Heart right ventricle (tissue), 16 donors: Measurements from ENCODE around the gene AVPR2. TPM values are rescaled to one million over a fixed set of nuclear protein-coding genes. Genes with fewer than 3 reads are reported as not detected.
A peak's percentile ranks its signal among the peaks of the same experiment; 100 is the strongest.

Experiments used
- ATAC-seq, 8 donors: fragments of 200-7000 bp; cut with Tn5 transposase; one replicate each; pipeline ENCODE4 v1.9.1; 2020; ENCODE audit warnings: mild to moderate bottlenecking in 8 of 8, moderate library complexity in 8 of 8, moderate number of reproducible peaks in 1 of 8
- DNase-seq, 2 donors: peaks; one replicate each; pipeline ENCODE4 v3.0.0-alpha.2; 2020
- H3K27ac ChIP-seq, 10 donors: fragments of 200-600 bp; sonication (generic) in 2 of 10; one replicate each; pipeline versions ENCODE4 v1.5.0 to v1.8.0; 2020 to 2022; ENCODE audit warnings: mild to moderate bottlenecking in 3 of 10
- H3K27me3 ChIP-seq, 7 donors: fragments of 200-600 bp; one replicate each; pipeline ENCODE4 v1.8.0; 2021 to 2022; ENCODE audit warnings: mild to moderate bottlenecking in 2 of 7
- H3K36me3 ChIP-seq, 9 donors: fragments of 200-600 bp; sonication (generic) in 1 of 9; one replicate each; pipeline versions ENCODE4 v1.5.0 to v1.8.0; 2020 to 2022; ENCODE audit warnings: mild to moderate bottlenecking in 2 of 9
- H3K4me1 ChIP-seq, 9 donors: fragments of 200-600 bp; sonication (generic) in 1 of 9; one replicate each; pipeline versions ENCODE4 v1.5.0 to v1.8.0; 2020 to 2022; ENCODE audit warnings: mild to moderate bottlenecking in 4 of 9
- H3K4me3 ChIP-seq, 10 donors: fragments of 200-600 bp; sonication (generic) in 2 of 10; one replicate each; pipeline versions ENCODE4 v1.5.0 to v1.8.0; 2020 to 2022; ENCODE audit warnings: mild to moderate bottlenecking in 7 of 10, moderate library complexity in 2 of 10
- H3K9me3 ChIP-seq, 11 donors: fragments of 200-600 bp in 10 of 11; sonication (generic) in 2 of 11; one replicate each; pipeline versions ENCODE4 v1.5.0 to v1.8.0; 2013 to 2022; ENCODE audit warnings: mild to moderate bottlenecking in 2 of 11, control low read depth in 1 of 11, moderate library complexity in 1 of 11
- CTCF ChIP-seq, 9 donors: fragments of 200-600 bp; sonication (generic) in 2 of 9; IDR thresholded peaks; one replicate each; pipeline versions ENCODE4 v1.5.0 to v1.8.0; 2021 to 2022; ENCODE audit warnings: antibody characterized with exemption in 9 of 9, mild to moderate bottlenecking in 5 of 9, moderate library complexity in 1 of 9
- WGBS, 2 donors: extraction: QIAGEN DNeasy Blood & Tissue Kit; methylation state at CpG; one replicate each; pipeline ENCODE4 v1.1.7; 2013; ENCODE audit warnings: inconsistent platforms in 1 of 2; 5-methylcytosine and 5-hydroxymethylcytosine counted together
- intact Hi-C, 10 donors: fragments of 100-400 bp; cut with DNase I; formaldehyde crosslinking; loops; one replicate each; pipeline versions ENCODE4 v1.11.1 to v1.14.2; 2022
- polyA plus RNA-seq, 2 donors: library from polyadenylated mRNA; stranded (reverse); fragments of 200-250 nt; gene quantifications; one replicate each; pipeline ENCODE4 v1.2.3, GENCODE V29; 2013
- total RNA-seq, 10 donors: library from RNA; stranded (reverse); fragmentation: NEBNext Ultra II Directional in 3 of 10; extraction: Animal tissue kit (Norgen Biotek cat#: 25700) in 3 of 10; gene quantifications; one replicate each; pipeline versions ENCODE4 v1.2.1 to v1.2.4, GENCODE V29; 2021 to 2023
- donor health status: Arrhythmogenic right ventricular cardiomyopathy.
- donor health status: ischemic (EF 13 %, LVEDD 7.1; RV severe dilation, severe dysfunction).
- donor health status: healthy with polysubstance abuse.
- donor health status: DM: no; HTN: yes; CAD: no.
- donor health status: DM: no; HTN: no; CAD: no.
- donor health status: ischemic (EF 25% LVEDD 6.9; RV normal size, moderate dysfunction).
- donor health status: ischemic (EF 25% LVEDD 5.7; RV mildly dilated, moderate dysfunction).
- donor health status: healthy.
- donor health status: DM: yes; HTN: yes; CAD: no.
- donor health status: Ischemic cardiomyopathy.
- donor health status: ischemic (EF 35%, LVEDD 5.7; RV mildly dilated, moderate dysfunction).
- donor health status: nonischemic (EF 11% LVEDD 7.7; RV severe dilation, severe dysfunction).
- donor health status: DM: yes; HTN: yes; CAD: no.
- donor health status: PGD.
- donor health status: ischemic (EF 29% LVEDD 5.4; RV normal size, mild dysfunction).
- donor health status: nonischemic (EF 23%, LVEDD 6.1; RV moderate dilation, normal function).

AVPR2 gene
- total and polyA plus RNA-seq, 12 donors: 1.4 to 8.9 (median 2.4) TPM

DNA sequence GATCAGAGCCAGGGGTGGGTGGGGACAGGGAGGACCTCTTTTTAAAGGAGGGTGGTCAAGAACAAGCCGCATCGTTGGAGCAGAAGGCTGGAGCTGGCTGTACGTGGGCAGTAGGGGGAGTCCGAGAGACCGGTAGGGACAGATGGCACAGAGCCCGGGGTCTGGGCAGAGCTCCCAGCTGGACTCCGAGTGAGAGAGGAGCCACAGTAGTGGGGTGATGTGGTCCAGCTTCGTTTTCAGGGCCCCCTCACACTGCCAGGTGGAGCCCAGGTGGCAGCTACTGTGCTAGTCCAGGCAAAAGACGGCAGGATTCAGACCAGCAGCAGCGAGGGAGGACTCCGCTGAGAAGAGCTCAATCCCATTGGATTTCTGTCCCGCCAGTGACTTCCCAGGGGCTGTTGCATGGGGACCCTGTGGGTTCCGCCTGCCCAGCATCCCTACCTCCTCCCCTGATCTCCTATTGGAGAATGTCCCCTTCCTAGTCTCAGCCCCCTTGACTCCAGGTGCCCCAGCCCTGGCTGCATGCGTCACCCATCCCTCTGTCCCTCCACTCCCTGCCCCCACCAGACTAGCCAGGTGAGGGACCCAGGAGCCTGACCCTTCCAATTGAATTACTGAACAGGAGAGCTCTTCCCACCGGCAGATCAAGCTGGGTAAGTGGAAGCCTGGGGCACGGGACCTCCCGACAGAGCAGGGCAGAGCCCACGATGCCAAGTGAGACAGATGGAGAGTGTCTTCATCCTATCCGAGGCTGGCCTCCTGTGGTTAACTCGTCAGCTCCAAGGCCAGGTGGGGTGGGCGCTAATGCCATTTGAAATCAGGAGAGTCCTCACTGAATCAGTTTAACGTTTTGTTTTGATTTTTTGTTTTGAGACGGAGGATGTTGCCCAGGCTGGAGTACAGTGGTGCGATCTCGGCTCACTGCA, 18.7 kb downstream of the AVPR2 start:
- peaks cover 0 to 80% (median 0%) of the 10 kb centered on the region in 7 donors for H3K27me3 ChIP-seq
- ATAC-seq (peak in 7 of 8 donors; percentile 38 to 74 (median 70)), DNase-seq (peak; percentile 78 to 82)
- H3K9me3 ChIP-seq: no peaks in the 10 kb centered on the region
- H3K27ac ChIP-seq: peak overlapping the region in 8 of 10 donors; percentile 30 to 99 (median 97)
- intact Hi-C loops: loop anchor here in 5 of 10 donors (2.0 to 10.0 kb wide), 3 partner anchors 26 to 128 kb away; partner anchors contain the start of genes IDH3G (in 3 of the 5) and SSR4 (in 3 of the 5)
- H3K4me1 ChIP-seq: peaks cover 0 to 69% (median 42%) of the 10 kb centered on the region in 9 donors
- H3K4me3 ChIP-seq: peak overlapping the region in 2 of 10 donors; percentile 15 to 71
- H3K36me3 ChIP-seq: peaks cover 0 to 14% (median 0%) of the 10 kb centered on the region in 9 donors
- peak in 8 of 9 donors; percentile 36 to 65 (median 58) for TF ChIP-seq CTCF (IDR thresholded peaks at IDR 0.05)
- WGBS, 2 donors: 50 to 52% methylated on average over 19 to 25 of the region's 25 CpGs

DNA sequence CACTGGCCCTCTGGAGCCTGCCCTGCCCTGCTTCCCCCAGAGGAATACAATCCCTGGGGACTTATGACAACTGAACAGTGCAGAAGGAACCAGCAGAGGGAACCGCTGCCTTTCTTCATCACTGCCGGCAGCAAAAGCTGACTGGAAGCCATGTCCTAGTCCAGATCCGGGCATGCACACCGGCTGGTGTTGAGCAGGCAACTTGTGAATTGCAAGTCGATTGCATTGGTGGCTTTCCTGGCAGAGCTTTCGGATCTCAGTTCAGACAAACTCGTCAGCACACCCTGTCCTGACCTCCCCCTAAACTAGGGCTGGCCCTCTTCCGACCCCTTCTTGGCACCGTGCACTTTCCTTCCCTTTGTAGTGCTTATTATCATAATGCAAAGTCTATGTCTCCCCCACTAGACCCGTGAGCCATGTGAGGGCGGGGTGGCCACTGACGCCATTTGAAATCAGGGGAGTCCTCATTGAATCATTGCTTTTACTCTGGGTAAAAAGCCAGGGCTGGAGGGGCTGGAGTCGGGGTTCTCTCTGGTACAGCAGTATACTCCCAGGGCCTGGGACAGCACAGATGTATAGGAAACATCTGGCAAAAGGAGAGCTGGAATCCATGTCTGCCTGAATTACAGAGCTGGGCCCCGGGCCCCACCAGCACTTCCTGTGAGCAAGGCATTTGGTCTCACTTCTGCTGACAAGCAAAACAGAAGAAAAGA, 19.8 kb downstream of the AVPR2 start:
- 15 to 16% methylated on average over 14 of the region's 14 CpGs for WGBS, 2 donors
- ATAC-seq: peak in 3 of 8 donors; percentile 10 to 16 (median 13)
- Histone ChIP-seq H3K36me3 (peaks cover 0 to 5% (median 0%) of the 10 kb centered on the region in 9 donors), H3K27ac (peak overlapping the region in 9 of 10 donors; percentile 28 to 99 (median 96)), H3K4me1 (peaks cover 0 to 78% (median 51%) of the 10 kb centered on the region in 9 donors), H3K9me3 (no peaks in the 10 kb centered on the region), H3K27me3 (peaks cover 0 to 71% (median 0%) of the 10 kb centered on the region in 7 donors), H3K4me3 (peak overlapping the region in 5 of 10 donors; percentile 8 to 71 (median 20))
- TF ChIP-seq CTCF (IDR thresholded peaks at IDR 0.05): peak in 8 of 9 donors; percentile 9 to 47 (median 28)
- intact Hi-C loops: loop anchor here in 4 of 10 donors (10.0 kb wide), 2 partner anchors 110 to 130 kb away; partner anchors contain the start of genes IDH3G (in 3 of the 4) and SSR4 (in 3 of the 4)
- DNase-seq: no peak

- WGBS, 2 donors: 83 to 93% methylated on average over 4 of the region's 4 CpGs
- intact Hi-C loops: loop anchor here in 4 of 10 donors (10.0 kb wide), 2 partner anchors 111 to 131 kb away; partner anchors contain the start of genes IDH3G (in 3 of the 4) and SSR4 (in 3 of the 4)
- Histone ChIP-seq H3K27ac (peak overlapping the region; percentile 50 to 99 (median 97)), H3K4me1 (peaks cover 0 to 84% (median 57%) of the 10 kb centered on the region in 9 donors), H3K27me3 (peaks cover 0 to 60% (median 0%) of the 10 kb centered on the region in 7 donors), H3K4me3 (peak overlapping the region in 7 of 10 donors; percentile 11 to 71 (median 37)), H3K36me3 (peaks cover 0 to 13% (median 0%) of the 10 kb centered on the region in 9 donors), H3K9me3 (no peaks in the 10 kb centered on the region)
- ATAC-seq: no peak
- DNase-seq: no peak
- TF ChIP-seq CTCF (IDR thresholded peaks at IDR 0.05): no peak
Observed at GRCh38 chrX:153925387-153925738, 20.9 kb downstream of the AVPR2 start.
